Neural cell (in vitro differentiated cells): ENCODE measurements around the gene ARID3A.

Experiments used
- POLR2AphosphoS5 ChIP-seq: IDR thresholded peaks from 2 replicates; pipeline ENCODE4 v1.6.1; 2012
- TF ChIP-seq, protein P1 (sequence below): fragments of 450-650 bp; IDR thresholded peaks from 2 replicates; pipeline ENCODE4 v1.5.1; 2014; ENCODE audit warnings: antibody characterized with exemption, mild to moderate bottlenecking, moderate library complexity; ENCODE audit not compliant: poor library complexity, severe bottlenecking

DNA sequence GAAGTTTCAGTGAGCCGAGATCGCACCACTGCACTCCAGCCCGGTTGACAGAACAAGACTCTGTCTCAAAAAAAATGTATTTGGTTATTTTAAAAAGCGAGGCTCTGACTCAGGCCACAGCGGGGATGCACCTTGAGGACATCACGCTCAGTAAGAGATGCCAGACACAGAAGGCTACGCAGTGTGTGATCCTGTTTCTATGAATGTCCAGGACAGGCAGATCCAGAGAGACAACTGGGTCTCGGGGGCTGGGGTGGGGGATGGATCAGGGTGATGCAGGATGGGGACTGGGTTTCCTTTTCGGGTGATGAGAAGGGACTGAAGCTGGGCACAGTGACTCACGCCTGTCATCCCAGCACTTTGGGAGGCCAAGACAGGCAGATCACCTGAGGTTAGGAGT, 38.2 kb upstream of the ARID3A start:
- TF ChIP-seq, protein P1, sequence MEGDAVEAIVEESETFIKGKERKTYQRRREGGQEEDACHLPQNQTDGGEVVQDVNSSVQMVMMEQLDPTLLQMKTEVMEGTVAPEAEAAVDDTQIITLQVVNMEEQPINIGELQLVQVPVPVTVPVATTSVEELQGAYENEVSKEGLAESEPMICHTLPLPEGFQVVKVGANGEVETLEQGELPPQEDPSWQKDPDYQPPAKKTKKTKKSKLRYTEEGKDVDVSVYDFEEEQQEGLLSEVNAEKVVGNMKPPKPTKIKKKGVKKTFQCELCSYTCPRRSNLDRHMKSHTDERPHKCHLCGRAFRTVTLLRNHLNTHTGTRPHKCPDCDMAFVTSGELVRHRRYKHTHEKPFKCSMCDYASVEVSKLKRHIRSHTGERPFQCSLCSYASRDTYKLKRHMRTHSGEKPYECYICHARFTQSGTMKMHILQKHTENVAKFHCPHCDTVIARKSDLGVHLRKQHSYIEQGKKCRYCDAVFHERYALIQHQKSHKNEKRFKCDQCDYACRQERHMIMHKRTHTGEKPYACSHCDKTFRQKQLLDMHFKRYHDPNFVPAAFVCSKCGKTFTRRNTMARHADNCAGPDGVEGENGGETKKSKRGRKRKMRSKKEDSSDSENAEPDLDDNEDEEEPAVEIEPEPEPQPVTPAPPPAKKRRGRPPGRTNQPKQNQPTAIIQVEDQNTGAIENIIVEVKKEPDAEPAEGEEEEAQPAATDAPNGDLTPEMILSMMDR, result no peak
- no peak for TF ChIP-seq POLR2AphosphoS5
